Activated CD4-positive, CD25-positive, alpha-beta regulatory T cell (primary cell): ENCODE results near the gene APAF1.
"Not testable (repeated sequence)": the region's sequence is repeated elsewhere in the genome, so short reads cannot be mapped to it uniquely, and the experiment has no call there.

Experiments
- DNase-seq, 4 experiments: peaks; one replicate each; lab custom pipeline; 2025; lab: John Stamatoyannopoulos, UW

The APAF1 gene

GRCh38 chr12:98755855-98756254 is 110.8 kb downstream of the APAF1 start:
- DNase-seq = not testable (repeated sequence)

DNA sequence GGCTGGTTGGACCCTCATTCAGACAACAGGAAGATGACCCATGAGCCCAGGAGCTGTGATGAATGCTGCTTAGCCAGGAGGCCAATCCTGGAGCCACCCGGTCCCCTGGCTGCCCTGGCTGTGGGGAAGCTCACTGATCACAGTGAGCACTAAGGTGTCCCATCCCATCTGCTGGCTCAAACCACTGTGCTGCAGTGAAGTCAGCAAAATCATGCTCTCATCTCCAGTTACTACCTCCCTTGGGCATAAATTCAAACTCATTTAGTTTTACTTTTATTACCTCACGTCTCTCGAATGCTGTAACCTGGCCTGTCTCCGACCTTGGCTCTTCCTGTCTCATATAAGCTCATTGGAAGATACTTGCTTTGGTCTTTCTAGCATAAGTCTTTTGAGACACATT is 112.4 kb downstream of the APAF1 start:
- DNase-seq = no peak

DNA sequence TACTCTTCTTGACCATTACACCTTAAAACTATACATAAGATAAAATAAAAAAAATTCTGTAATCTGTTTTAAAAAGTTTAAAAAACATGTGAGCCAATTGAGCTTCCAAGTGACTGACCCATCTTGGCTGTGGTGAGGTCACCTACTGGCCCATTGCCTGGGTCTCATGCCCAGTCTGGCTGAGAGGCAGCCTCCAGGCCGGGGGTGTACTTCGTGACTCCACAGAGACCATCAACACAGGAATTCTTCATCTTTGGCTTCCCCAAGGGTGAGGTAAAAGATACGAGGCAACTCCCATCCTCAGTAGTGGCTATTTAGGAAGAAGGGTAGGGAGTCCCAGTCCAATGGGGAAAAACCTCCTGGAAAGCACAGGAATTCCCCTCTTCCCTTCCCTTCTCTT is 113.2 kb downstream of the APAF1 start:
- no peak for DNase-seq

DNA sequence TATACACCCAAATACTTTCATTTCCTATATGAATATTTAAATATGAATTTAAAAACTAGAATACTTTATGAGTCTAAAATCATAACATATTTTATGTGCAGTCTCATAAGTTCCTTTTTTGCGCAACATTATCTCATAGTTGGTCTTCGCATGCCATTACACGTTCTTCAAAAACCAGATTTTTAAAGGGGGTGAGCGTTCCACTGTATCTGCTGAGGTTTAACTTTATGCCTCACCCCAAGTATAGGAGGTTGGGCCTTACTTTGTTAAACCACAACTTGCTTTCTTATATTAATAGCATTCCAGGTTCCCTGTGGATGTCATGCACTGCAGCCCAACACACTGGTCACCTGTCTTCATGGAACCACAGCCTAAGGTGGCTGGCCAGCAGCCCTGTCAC is 118.6 kb downstream of the APAF1 start:
- no peak for DNase-seq

- DNase-seq = no peak
Observed at GRCh38 chr12:98767248-98767647, 122.2 kb downstream of the APAF1 start.

GRCh38 chr12:98769068-98769467 is 124.0 kb downstream of the APAF1 start:
- no peak for DNase-seq

GRCh38 chr12:98770230-98770629 is 125.1 kb downstream of the APAF1 start:
- no peak for DNase-seq

DNA sequence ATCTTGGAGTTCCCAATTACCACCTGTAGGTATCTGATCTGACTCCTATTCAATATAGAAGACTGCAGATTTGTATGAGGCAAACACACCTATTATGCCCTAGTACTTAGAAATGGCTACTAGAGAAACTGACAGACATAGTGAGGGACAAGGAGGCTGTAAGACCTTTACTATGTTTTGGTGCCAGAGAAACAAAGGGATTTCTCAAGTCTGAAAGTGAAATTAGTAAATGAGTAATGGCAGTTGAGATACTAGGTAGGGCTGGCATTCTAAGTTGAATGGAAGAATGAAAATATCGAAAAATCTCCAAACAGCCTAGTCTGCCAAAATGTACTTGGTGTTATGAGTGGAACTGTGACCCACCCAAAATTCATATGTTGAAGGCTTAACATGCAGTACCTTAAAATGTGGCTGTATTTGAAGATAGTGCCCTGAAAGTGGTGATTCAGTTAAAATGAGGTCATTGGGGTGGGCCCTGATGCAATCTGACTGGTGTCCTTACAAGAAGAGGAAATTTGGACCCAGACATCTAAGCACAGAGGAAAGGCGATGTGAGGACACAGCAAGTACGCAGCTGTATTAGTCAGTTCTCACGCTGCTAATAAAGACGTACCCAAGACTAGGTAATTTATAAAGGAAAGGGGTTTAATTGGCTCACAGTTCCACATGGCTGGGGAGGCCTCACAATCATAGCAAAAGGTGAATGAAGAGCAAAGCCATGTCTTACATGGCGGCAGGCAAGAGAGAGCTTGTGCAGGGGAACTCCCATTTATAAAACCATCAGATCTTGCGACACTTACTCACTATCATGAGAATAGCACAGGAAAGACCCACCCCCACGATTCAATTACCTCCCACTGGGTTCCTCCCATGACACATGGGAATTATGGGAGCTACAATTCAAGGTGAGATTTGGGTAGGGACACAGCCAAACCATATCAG is 127.0 kb downstream of the APAF1 start:
- DNase-seq = no peak

GRCh38 chr12:98772818-98773217 is 127.7 kb downstream of the APAF1 start:
- DNase-seq = no peak

- DNase-seq = no peak
Observed at GRCh38 chr12:98780261-98780660, 135.2 kb downstream of the APAF1 start.

DNA sequence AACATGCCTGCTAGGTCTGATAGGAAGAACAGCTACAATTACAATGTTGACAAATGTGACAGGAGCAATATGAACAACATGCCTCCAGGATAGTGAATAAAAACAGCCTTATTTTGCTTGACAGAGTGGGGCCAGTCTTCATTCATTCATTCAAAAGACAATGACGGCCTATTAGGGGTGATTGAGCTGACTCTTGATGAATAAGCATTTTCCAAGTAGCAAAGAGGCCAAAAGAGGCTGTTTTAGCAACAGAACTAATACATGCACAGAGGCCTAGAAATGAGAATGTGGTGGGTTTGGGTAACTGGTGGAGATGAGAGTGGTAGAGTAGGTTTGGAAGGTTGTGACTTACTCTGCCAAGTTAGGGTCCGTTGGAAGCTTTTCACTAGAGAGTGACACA is 138.3 kb downstream of the APAF1 start:
- DNase-seq = no peak
